ENCODE results near the gene MUC12.
"Not testable (repeated sequence)": the region's sequence is repeated elsewhere in the genome, so short reads cannot be mapped to it uniquely, and the experiment has no call there.

Gene MUC12

DNA sequence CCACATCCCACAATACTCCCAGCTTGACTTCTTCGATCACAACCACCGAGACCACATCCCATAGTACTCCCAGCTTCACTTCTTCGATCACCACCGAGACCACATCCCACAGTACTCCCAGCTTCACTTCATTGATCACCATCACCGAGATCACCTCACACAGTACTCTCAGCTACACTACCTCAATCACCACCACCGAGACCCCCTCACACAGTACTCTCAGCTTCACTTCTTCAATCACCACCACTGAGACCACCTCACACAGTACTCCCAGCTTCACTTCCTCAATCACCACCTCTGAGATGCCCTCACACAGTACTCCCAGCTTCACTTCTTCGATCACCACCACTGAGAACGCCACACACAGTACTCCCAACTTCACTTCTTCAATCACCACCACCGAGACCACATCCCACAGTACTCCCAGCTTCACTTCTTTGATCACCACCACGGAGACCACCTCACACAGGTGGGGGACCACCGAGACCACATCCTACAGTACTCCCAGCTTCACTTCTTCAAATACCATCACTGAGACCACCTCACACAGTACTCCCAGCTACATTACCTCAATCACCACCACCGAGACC lies 11.4 kb upstream of the MUC12 start:
- no peak for DNase-seq

DNA sequence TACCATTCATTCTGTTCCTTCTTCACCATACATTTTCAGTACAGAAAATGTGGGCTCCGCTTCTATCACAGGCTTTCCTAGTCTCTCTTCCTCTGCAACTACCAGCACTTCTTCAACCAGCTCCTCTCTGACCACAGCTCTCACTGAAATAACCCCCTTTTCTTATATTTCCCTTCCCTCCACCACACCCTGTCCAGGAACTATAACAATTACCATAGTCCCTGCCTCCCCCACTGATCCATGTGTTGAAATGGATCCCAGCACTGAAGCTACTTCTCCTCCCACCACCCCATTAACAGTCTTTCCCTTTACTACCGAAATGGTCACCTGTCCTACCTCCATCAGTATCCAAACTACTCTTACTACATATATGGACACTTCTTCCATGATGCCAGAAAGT lies 9.5 kb upstream of the MUC12 start:
- no peak for DNase-seq

DNA sequence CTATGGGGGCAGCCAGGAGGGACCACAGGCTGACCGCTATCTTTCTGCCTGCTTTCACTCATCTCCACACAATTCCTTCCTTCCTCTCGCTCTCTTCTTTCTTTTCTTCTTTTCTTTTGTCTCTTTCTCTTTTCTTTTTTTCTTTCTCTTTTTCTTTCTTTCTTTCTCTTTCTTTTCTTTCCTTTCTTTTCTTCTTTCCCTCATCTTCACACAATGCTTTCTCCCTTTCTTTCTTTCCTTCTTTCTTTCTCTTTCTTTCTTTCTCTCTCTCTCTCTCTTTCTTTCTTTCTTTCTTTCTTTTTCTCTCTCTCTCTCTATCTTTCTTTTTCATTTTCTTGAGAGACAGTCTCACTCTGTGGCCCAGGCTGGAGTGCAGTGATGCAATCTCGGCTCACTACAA lies 6.8 kb upstream of the MUC12 start:
- no peak for DNase-seq

DNA sequence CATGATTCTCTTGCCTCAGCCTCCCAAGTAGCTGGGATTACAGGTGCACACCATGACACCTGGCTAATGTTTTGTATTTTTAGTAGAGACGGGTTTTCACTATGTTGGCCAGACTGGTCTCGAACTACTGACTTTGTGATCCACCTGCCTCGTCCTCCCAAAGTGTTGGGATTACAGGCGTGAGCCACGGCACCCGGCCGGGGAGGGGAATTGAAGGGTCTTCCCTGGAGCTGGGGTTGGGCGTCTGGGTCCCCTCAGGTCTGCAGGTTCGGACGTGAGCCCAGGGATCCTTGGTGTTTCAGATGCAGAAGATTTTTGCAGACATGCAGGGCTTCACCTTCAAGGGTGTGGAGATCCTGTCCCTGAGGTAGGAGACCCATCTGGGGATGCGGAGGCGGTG lies 6.0 kb upstream of the MUC12 start:
- DNase-seq: no peak

DNA sequence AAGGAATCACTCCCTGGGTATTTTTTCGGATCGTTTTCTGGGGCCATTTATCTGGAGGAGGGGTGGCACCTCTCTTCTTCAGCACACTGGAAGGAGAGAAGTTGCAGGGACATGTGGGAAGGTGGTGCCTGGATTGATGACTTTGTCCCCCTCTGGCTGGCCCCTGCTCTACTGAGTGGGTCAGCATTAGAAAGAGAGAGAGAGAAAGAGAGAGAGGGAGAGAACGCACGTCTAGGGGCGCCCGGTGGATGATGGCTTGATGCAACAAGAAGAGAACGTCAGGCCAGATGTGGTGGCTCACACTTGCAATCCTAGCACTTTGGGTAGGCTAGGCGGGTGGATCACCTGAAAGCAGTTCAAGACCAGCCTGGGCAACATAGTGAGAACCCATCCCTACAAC lies 5.5 kb upstream of the MUC12 start:
- DNase-seq: no peak

DNA sequence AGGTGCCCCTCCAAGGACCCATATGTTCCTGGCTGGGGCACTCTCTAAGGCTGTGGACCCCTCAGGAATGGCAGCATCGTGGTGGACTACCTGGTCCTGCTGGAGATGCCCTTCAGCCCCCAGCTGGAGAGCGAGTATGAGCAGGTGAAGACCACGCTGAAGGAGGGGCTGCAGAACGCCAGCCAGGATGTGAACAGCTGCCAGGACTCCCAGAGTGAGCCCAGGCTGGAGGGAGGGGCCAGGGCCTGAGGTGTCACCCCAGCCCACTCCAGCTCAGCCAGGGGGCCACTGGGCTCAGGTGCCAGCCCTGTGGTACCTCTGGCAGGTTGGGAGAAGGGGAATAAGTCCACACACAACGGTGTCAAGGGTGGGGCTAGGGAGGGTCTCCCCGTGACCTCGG lies 4.7 kb upstream of the MUC12 start:
- DNase-seq: no peak

DNA sequence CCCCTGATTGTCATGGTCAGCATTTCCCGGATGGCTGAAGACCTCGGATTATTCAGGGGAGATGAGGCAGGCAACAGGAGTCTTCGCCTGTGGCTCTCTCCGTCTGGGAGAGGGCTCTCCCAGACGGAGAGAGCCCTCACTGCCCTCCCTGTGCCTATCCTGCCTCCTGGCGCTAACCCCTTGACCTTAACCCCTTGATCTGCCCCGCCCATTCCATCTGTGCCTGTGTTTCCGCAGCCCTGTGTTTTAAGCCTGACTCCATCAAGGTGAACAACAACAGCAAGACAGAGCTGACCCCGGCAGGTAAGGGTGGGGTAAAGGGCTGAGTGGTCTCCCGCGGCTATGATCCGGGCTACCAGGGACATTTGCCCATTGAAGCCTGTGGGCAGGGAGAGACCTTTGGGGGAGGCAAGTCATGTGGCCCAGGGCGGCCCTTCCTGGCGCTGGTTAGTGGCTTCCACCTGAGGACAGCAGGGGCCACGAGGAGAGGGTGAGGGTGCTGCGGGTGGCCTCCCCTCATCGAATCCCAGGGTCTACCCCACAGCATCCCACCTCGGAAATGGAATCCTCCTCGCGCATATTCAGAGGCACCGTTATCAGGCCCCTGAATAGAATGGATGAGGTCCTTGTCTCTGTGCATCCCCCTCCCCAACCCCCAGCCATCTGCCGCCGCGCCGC lies 4.2 kb upstream of the MUC12 start:
- no peak for DNase-seq

DNA sequence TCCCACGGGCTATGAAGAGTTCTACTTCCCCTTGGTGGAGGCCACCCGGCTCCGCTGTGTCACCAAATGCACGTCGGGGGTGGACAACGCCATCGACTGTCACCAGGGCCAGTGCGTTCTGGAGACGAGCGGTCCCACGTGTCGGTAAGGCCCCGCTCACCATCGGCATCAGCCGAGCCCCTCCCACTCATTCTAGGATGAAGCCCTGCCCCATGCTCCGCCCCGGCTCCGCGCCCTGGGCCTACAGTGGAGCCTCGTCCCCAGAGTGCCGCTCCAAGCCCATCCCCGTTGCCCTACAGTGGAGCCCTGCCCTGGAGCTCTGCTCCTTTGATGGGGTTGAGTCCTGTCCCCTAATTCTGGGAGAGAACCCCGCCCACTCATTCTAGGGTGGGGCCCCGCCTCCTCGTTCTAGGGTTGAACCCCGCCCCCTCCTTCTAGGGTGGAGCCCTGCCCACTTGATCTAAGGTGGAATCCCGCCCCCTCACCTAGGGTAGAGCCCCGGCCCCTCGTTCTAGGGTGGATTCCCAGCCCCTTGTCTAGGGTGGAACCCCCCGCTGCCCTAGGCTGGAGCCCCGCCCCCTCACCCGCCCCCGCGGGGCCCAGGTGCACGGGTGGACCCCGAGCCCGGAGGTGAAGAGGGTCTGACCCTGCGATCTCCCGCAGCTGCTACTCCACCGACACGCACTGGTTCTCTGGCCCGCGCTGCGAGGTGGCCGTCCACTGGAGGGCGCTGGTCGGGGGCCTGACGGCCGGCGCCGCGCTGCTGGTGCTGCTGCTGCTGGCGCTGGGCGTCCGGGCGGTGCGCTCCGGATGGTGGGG lies 3.4 kb upstream of the MUC12 start:
- peak; percentile 99 for DNase-seq

DNA sequence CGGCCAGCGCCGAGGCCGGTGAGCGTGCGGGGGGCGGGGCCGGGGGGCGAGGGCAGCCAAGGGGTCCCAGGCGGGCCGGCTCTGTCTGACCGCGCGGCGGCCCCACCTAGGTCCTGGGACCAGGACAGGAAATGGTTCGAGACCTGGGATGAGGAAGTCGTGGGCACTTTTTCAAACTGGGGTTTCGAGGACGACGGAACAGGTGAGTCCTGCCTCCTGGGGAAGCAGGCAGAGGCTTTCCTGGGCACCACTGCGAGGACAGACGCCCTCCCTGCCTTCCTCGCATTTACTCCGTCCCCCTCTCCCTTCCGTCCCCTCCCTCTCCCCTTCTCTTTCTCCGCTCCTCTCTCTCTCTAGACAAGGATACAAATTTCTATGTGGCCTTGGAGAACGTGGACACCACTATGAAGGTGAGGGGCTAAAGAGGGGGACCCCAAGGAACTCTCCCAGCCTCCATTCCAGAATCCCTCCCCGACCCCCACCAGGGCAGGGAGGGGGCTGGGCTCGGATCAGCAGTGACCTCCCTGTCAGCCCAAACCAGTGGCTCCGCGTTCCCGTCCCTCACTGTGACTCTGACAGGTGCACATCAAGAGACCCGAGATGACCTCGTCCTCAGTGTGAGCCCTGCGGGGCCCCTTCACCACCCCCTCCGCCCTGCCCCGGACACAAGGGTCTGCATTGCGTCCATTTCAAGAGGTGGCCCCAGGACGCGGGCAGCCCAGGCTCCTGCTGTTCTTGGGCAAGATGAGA lies 2.6 kb upstream of the MUC12 start:
- no peak for DNase-seq

DNA sequence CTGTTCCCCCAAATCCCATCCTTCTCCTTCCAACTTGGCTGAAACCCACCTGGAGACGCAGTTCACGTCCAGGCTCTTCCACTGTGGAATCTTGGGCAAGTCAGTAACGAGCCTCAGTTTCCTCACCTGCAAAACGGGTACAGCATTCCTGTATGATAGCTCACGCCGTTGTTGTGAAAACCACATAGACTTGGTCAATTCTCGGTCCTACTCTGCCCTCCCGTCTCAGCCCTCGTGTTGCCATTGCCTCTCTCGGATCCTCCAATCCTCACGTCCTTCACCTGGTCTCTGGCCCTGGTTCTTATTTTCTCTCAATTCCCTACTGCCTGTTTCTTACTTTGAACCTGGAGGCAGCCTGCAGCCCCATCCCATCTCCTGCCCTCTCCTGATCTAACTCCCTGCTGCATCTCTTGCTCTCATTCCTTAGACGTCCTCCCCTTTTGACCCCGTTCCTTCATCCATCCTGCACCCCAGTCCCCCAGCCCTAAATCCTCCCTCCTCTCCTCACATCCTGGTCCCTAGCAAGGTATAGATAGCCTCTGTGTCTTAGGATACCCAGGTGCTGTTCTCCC lies 2.0 kb upstream of the MUC12 start:
- DNase-seq: no peak

DNA sequence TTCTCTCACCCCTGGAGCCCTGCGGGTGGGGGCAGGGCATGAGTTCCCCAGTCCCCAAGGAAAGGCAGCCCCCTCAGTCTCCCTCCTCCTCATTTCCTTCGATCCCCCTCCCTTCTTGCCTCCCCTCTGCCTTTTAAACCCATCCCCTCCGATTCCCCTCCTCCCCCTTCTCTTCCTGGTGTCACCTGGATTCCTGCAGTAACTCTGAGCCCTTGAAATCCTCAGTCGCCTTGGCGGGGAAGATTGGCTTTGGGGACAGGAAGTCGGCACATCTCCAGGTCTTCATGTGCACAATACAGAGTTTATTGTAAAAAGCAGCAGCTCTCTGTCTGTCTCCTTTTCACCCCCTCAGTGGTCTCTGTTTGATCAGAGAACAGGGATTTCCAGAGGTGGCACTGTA lies 1.3 kb upstream of the MUC12 start:
- no peak for DNase-seq

DNA sequence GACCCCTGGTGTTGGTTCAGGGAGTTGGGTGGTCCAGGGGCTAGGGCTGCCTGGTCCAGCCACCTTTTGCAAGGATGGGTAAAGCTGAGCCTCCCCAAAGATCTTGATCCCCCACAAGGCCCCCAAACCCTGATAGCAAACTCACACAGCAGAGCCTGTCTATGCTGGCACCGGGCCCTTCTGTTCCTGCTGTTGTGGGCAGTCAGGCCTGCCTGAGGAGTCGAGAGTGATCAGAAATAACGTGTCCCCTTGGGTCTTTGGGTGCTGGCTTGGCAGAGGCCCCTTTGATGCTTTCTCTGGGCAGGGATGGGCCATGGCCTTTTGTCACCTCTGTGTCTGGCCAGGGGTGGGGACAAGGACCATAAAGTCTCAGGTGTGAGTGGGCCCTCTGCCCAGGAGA lies 715 bp upstream of the MUC12 start:
- no peak for DNase-seq

DNA sequence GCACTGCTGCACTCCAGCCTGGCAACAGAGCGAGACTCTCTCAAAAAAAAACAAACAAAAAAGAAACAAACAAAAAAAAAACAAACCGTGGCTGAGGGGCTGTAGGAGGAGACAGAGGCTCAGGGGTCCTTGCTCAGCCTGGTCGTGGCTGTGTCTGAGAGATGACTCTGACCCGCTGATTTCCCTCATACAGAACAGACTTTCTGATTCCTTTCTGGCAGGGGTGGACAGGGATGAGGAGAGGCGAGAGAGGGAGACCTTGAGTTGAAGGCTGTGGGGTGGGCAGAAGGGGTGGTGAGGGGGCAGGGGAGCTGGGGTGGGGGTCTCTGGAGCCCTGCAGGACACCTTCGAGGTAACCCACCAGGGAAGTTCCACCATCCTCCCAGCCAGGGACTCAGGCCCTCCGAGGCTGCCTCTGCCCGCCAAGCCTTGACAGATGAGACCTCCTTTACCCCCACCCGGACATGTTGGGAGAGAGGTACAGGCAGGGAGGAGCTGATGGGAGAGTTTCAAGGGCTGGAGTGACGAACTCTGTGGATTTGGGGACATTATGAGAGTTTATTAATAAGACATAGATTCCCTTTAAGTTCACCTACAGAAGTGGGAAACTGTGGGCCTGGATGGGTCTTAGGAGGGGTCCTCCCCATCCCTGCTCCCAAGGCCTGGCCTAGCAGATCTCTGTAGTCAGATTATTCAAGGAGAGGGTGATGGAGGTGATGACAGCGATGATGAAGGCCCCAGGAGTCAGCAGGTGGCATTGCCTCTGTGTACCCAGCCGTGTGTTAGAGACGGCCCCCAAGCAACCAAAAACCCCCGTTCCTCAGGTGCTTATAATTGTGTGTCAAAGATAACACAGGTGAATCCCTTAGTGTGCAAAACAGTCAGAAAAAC lies 2.0 kb downstream of the MUC12 start:
- no peak for DNase-seq

DNA sequence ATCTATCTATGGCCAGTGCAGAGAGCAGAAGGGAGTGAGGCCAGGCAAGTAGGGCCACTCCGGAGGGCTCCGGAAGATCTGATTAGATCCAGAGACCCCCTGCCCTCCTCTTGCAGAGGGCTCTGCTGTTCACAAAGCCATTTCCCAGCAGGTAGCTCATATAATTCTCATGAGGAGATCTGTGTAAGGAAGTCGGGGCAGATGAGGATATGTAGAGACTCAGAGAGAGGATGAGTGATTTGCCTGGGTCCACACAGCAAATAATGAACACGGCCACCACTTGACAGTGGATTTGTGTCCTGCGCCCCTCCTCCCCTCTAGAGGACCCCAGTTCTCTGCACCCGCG lies 2.6 kb downstream of the MUC12 start:
- DNase-seq: no peak

DNA sequence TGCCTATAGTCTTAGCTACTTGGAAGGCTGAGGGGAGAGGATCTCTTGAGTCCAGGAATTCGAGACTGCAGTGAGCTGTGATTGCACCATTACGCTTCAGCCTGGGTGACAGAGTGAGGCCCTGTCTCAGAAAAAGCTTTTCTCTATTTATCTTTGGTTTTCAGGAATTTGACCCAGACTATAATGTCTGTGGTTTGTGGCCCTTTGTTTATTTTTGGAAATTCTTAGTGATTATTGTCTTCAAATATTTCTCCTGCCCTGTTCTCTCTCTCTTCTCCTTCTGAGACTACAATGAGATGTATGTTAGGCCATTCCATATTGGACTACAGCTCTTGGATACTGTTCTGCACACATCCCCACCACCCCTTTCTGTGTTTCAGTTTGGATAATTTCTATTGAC lies 4.7 kb downstream of the MUC12 start:
- no peak for DNase-seq

DNA sequence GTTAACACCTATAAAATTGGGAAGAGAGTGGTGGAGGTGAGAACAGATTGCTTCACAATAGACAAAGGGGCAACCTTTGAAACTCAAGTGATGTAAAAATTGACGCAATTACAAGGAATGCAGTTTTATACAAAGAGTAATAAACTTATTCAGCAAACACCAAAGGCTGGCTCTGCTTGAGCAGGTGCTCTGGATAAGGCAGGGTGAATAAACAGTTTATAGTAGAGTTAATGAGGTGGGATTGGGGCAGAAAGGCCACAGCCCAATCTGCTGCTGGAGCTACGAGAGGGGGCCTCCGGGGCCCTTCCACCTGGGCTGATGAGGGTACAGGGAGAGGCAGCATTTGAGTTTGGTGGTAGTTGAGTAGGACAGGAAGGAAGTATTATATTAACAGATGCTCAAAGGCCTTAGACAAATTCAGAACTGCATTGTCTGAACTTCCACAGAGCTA lies 6.0 kb downstream of the MUC12 start:
- DNase-seq: no peak

DNA sequence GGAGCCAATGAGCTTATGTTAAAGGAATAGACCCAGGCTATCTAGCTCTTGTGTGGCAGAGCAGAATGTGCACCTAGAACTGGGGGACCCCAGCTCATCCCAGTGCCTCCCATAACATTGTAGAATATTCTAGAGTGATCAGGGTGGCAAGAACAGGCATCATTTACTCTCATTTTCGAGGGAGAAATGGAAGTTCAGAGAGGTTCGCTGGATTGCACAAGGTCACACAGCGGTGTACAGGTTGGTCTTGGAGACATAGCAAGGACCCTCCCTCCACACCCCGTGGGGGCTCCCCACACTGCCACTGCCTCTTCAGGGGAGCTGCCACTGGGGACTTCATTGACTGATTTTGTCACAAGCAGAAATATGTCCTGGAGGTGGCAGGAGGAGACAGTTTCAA lies 8.9 kb downstream of the MUC12 start:
- DNase-seq: no peak

DNA sequence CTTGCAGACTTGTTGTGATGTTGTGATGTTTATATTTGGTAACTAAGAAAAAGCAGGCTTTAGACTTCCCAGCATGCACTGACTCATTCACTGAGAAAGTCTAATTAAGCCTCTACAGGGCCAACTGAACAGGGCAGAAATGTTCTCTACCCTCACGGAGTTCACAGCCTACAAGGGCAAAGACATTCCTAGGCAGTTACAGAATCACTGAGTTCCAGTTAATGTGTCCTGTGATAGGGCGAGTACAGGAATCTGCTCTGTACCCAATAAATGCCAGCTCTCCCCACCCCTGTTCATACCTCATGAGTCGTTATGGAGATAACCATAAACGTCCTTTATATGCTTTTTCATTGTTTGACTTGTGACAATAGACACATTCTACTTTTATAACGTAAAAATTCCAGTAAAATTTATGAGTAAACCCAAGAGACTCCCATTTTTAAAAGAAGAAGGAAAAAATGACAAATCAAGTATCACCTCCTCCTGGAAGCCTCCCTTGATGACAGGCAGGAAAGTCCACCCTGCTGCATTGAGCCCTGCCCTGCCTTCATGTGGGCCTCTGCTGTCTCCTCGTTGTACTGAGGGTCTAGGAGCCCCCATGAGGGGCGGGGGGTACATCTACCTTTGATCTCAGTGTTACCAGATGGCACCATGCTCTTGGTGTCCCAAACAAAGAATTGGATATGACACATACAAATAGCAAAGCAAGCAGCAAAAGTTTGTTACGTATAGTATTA lies 14.3 kb downstream of the MUC12 start:
- DNase-seq: peak; percentile 73

DNA sequence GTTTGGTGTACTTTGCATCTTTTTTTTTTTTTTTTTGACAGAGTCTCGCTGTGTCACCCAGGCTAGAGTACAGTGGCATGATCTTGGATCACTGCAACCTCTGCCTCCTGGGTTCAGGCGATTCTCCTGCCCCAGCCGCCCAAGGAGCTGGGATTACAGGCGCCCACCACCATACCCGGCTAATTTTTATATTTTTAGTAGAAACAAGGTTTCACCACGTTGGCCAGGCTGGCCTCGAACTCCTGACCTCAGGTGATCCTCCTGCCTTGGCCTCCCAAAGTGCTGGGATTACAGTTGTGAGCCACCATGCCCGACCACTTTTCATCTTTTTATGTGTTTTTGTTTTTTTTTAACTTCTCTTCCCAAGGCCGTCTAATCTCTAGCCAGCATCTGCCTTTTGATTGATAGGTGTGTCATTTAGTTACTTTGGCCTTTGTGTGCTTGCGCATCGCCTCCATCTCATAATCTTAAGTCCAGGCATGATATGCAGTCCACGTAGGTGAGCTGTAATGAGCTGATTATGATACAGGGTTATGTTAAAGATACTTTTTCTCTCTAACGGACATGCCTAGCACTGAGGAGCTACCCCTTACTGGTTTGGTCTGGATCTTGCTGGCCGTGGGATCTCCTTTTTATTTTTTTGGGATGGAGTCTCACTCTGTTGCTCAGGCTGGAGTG lies 15.0 kb downstream of the MUC12 start:
- not testable (repeated sequence) for DNase-seq

DNA sequence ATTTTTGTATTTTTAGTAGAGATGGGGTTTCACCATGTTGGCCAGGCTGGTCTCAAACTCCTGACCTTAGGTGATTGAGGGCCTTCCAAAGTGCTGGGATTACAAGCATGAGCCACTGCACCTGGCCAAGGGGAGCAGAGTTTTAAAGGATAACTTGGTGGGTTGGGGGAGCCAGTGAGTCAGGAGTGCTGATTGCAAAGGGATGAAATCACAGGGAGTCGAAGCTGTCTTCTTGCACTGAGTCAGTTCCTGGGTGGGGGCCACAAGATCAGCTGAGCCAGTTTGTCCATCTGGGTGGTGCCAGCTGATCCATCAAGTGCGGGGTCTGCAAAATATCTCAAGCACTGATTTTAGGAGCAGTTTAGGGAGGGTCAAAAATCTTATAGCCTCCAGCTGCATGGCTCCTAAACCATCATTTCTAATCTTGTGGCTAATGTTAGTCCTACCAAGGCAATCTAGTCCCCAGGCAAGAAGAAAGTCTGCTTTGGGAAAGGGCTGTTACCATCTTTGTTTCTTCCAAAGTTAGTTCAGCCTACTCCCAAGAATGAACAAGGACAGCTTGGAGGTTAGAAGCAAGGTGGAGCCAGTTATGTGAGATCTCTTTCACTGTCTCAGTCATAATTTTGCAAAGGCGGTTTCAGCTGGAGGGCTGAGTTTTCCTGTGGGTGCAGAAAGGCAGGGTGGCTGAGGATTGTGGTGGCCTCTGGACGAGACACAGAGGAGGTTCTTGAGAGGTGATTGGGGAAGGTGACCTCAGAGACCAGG lies 15.8 kb downstream of the MUC12 start:
- not testable (repeated sequence) for DNase-seq
